C1 segment of cervical spinal cord (tissue), 14 donors: Measurements from ENCODE around the gene TSNAX.
"Not testable (repeated sequence)": the region's sequence is repeated elsewhere in the genome, so short reads cannot be mapped to it uniquely, and the experiment has no call there.

Experiments used
- DNase-seq, 14 donors: peaks; one replicate each; lab custom pipeline; 2025; lab: John Stamatoyannopoulos, UW

Gene TSNAX

DNA sequence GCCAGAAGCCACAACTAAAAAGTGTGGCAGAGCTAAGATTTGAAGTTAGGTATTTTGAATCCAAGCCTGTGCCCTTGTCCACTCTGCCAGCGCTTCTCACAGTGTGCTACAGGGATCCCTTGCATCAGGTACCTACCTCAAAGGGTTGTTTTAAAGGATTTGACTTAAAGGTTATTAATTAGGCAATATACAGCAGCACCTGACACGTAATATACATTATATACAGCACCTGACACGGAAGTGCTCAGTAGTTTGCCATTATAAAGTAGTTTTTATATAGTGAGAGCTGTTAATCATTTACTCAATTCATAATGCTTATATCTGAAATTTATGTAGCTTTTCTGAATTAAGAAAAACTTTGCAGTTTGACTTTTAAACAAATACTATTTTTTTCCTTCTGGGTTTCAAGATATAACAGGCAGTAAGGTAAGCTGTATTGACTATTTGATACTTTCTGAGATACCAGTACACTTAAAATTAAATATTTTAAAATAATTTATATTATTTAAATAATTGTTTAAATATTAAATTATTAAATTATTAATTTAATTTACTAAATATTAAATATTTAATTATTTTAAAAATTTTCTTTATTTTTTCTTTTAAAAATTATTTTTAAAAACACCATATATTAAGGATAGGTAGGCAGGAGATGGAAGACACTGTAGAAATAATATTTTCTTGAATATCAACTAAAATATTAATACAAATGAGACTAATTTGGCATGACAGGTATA lies 33.3 kb downstream of the TSNAX start:
- DNase-seq = no peak

DNA sequence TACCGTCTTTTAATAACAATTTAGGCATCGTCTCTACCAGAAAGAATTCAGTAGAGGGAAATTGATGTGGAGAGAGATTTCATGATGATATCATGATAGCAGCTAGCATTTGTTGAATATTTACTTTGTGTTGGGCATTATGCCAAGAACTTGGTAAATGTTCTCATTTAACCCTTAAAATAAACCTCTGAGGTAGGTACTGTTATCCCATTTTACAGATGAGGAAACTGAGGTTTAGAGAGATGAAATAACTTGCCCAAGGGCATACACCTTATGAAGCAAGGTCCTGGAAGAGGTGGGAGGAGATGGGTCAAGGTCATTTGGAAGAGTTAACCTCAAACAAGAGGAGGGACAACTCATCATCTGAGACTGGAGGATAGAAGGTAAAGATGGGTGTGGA lies 34.8 kb downstream of the TSNAX start:
- DNase-seq = no peak

DNA sequence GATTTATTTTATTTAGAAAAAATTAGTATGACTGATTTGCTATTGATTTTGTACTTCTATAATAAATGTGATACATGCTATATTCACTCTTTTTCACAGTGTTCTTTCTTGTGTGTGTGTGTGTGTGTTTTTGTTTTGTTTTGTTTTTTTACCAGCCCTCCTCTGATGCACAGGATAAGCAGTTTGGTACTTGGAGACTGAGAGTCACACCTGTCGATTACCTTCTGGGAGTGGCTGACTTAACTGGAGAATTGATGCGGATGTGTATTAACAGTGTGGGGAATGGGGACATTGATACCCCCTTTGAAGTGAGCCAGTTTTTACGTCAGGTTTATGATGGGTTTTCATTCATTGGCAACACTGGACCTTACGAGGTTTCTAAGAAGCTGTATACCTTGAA lies 35.9 kb downstream of the TSNAX start:
- no peak for DNase-seq

DNA sequence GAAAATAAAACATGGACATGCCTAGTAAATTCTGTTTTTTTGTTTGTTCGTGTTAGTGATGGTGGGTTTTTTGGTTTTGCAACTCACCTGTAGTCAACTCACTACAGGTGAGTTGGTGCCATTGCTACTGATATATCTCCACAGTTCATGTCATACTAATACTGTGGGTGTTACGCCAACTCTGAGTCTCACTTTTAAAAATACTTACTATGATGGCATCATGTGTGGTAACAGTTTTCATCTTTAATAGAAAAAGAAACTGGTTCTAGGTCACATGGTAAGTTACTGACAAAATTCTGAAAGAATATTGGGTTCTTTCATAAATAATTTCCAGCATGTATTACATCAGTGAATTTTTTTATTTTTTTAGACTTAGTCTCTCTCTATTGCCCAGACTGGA lies 38.0 kb downstream of the TSNAX start:
- DNase-seq = no peak

DNA sequence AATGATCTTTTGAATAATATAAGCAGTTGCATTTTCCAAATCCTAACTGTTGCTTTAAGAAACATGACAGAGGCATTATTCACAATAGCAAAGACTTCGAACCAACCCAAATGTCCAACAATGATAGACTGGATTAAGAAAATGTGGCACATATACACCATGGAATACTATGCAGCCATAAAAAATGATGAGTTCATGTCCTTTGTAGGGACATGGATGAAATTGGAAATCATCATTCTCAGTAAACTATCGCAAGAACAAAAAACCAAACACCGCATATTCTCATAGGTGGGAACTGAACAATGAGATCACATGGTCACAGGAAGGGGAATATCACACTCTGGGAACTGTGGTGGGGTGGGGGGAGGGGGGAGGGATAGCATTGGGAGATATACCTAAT lies 41.8 kb downstream of the TSNAX start:
- not testable (repeated sequence) for DNase-seq

DNA sequence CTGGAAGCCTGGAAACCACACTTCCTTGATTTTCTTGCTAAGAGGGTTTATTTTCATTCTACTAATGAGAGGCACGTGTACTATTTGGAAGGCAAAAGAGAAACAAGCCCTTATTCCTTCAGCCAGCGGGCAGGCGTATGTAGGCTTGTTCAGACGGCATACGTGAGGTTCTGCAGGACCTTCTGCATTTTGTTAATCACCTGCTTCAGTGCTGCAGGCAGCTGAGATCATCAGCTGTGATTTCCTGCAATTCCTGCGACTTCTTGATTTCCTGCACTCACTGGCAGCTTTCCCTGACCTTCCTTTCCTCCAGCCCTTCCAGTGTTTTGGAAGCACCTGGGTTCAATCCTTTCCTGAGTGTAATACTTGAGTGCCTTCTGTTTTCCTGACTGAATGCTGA lies 43.4 kb downstream of the TSNAX start:
- DNase-seq = no peak

DNA sequence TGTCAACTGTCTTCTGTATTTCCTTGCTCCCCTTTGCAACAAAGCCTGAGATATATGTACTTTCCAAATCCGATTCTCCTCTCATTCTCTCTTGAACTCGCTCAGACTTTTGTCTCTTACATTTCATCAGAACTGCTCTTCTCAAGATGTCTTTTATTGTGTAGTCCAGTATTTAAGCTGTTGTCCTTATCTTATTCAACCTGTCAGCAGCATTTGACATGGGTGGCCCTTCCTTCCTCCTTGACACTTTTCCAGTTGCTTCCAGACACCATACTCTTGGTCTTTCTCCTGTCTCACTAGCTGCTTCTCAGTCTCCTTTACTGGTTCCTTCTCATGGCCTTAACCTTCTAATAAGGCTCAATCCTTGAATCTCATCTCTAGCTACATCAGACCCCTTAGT lies 47.0 kb downstream of the TSNAX start:
- no peak for DNase-seq

DNA sequence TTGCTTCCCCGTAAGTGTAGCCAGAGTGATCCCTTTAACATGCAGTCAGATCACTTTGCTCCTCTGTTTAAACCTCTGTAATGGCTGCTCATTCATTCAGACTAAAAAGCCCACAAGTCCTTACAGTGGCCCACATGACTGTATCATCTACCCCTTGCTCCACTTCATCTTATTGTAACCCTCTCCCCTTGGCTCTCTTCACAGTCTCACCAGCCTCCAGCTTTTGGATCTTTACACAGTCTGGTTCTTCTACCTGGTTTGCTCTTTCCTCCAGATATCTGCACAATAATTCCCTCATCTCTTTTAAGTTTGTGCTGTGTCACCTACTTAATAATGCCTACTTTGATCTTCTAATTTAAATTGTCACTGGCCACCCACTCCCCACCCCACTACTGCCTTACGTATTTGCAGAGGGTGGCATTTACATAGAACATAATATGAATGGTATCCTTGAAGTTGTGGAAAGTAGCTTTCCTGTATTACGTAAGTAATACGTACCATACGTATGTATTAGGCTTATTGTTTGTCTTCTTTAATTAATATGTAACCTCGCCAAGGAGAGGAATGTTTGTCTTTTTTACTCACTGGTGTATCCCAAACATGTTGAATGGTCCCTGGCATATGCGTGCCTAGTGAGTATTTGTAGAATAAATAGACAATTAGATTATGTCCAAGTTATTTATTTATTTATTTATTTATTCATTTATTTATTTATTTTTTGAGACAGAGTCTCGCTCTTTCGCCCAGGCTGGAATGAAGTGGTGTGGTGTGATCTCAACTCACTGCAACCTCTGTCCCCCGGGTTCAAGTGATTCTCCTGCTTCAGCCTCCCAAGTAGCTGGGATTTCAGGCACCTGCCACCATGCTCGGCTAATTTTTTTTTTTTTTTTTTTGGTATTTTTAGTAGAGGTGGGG lies 48.6 kb downstream of the TSNAX start:
- DNase-seq = no peak

DNA sequence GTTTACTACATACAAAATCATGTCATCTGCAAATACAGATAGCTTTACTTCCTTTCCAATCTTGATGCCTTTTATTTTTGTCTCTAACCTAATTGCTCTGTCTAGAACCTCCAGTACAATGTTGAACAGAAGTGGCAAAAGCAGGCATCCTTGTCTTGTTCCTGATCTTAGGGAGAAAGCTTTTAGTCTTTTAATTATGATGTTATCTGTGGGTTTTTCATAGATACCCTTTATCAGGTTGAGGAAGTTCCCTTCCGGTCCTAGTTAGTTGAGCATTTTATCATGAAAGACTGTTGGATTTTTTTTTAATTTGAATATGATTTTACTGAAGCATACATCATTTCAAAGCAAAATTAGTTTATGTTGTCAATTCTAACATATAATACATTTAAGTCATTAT lies 52.4 kb downstream of the TSNAX start:
- no peak for DNase-seq

DNA sequence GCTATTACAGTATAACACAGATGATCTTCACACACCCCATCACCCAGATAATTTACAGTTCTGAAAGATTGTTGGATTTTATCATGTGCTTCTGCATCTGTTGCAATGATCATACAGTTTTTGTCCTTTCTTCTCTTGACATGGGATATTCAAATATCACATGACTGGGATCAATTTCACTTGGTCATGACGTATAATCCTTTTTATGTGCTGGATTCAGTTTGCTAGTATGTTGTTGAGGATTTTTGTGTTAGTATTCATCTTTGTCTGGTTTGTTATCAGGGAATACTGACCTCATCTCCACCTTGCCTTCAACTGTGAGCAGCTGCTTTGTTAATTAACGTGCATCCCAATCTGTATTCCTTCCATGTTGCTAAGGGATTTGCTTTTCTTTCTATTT lies 53.4 kb downstream of the TSNAX start:
- no peak for DNase-seq

DNA sequence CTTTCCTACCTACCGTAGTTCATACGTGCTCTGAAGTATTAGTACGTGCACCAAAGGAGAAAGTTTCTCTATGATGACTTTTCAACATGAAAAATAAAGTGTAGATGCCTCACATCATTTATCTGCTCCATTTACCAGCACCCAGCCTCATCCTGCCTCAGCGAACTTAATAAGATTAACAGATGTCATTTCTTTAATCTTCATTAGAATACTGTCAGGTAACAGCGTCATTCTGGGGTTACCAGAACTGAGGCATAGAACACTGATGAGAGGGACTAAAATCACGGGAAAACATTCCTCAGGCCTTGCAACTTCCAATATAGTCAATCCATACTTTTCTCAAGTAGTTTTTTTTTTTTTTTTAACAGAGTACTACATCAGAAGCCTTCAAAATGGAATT lies 54.9 kb downstream of the TSNAX start:
- no peak for DNase-seq

DNA sequence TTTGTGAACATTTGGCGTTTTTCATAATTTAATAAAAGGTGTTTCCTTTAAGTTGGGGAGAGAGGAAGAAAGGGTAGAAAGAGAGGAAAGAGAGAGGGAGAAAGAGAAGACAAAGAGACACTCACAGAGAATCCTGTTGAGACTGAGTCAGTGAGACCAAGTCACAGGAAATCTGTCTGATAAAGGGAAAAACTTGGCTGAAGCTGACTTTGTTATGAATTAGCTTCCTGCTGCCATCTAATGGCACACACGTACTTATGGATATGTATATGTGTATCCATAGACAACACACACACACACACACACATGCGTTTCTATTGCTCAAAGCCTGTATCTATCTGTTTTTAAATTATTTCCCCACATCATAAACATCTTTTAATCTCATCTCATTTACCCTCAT lies 55.6 kb downstream of the TSNAX start:
- DNase-seq = no peak

DNA sequence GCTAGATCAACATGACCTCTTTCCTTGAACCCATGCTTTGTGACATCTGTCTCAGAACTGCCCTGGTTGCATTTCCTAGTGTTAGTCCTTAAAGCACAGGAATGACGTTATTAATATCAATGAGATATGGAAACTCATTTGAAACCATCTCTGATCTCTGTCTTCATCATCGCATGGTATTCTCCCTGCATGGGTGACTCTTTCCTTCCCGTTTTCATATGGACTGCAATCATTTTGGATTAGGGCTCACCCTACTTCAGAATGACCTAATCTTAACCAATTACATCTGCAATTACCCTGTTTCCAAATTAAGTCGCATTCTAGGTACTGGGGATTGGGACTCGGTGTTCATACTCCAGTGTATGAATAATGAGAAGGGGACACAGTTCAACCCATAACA lies 56.5 kb downstream of the TSNAX start:
- DNase-seq = no peak

DNA sequence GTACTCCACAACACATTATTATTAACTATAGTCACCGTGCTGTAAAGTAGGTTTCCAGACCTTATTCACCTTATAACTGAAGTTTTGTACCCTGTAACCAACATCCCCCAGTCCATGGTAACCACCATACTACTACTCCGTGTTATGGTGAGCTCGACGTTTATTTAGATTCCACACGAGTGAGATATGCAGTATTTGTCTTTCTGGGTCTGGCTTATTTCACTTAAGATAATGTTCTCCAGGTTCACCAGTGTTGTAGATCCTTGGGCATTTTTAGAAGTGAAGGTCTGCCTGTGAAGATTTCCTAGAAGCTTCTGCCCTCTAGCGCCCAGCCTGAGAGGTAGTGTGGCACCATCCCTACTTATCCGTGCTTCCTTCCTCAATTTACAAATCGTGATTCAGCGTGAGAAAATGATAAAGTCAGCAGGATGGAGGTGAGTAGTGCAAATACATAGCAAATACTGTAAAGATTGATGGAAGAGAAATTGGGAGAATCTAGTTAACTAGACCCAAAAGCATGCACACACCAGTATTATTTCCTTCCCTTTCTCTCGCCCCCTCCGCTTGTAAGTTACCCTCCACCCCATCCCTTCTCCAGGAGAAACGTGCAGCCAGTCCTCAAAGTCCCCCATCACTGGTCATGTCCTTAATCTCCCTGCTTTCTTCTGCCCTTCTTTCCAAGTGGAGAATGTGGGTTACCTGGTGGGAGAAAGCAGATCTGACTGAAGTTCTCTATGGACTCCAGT lies 62.2 kb downstream of the TSNAX start:
- peak in 3 of 14 donors; percentile 8 to 18 (median 13) for DNase-seq

DNA sequence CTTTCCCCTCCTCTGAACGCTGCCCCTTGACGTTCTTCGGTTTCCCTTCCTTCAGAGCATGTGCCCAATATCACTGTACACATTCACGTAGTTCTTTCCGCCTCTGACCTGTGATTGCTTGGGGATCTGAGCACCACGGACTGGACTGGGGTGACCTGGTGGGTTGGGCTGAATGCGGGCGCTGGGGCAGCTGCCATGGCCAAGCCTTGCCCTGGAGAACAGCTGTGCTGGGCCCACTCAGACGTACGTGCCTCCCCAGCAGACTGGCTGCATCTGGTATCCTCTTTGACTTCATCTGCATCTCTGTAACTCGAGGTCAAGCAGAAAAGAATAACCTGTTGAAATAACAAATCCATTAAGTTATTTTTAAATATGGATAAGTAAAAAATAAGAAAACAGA lies 63.0 kb downstream of the TSNAX start:
- no peak for DNase-seq

DNA sequence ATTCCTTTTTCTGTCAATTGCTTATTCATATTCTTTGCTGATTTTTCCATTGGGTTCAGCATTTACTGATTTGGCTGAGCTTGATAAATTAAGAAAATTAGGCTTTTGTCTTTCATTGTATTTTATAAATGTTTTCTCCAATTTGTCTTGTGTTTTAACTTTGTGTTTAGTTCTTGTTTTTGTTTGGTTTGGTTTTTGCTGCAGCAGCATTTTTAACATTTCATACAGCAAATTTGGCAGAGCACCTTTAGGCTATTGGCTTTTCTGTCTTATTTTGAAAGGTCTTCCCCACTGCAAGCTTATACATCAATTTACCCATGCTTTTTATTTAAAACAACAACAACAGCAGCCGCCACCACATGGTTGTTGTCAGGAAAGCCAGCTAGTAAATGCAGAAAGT lies 64.3 kb downstream of the TSNAX start:
- DNase-seq = no peak

DNA sequence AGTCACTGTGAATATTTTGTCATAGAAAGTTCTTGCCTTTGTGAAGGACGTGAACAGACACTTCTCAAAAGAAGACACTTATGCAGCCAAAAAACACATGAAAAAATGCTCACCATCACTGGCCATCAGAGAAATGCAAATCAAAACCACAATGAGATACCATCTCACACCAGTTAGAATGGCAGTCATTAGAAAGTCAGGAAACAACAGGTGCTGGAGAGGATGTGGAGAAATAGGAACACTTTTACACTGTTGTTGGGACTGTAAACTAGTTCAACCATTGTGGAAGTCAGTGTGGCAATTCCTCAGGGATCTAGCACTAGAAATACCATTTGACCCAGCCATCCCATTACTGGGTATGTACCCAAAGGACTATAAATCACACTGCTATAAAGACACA lies 64.8 kb downstream of the TSNAX start:
- not testable (repeated sequence) for DNase-seq

DNA sequence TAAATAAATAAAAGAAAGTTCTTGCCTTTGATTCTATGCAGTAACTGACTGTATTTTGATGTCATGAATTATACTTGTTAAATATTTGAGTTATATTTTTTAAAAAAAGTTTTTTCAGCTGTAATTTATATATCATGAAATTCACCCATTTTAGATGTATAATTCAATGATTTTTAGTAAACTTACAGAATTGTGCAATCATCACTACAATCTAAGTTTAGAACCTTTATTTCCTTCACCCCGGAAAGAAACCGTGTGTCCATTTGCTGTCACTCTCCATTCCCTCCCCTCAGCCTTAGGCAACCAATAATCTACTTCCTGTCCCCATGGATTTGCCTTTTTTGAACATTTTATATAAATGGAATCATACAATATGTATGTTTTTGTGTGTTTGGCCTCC lies 65.7 kb downstream of the TSNAX start:
- no peak for DNase-seq

DNA sequence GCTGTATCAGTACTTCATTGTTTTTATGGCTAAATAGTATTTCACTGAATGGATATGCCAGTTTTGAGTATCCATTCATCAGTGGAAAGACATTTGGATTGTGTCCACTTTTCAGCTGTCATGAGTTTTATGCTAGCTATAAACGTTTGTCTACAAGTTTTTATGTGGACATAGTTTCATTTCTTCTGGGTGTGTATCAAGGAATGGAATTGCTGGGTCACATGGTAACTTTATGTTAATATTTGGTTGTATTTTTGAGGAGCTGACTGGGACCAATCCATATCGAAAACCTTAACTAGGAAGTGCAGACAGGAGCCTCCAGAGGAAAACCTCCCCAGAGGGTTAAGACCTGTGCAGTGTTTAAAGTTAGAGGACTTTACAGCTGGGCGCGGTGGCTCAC lies 66.3 kb downstream of the TSNAX start:
- no peak for DNase-seq

DNA sequence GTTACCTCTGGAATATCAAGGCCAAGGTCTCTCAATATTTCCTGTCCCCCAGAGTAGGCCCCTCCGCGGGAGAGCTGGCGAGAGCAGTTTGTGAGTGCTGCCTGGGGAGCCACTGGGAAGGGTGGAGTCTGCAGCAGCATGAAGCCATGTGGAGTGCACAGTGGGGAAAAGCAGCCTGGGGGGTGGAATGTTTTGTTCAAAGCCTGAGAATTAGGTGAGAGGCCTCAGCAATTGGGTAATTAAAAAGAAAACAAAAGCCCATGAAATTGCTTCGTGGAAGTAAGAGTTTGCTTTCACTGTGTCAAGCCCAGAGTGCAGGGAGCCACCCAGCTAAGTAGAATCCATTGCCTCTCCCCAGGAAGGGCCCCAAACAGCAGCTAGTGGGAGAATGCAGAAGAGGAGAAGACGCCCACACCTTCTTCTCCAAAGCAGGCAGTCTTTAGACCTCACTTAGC lies 67.9 kb downstream of the TSNAX start:
- no peak for DNase-seq

DNA sequence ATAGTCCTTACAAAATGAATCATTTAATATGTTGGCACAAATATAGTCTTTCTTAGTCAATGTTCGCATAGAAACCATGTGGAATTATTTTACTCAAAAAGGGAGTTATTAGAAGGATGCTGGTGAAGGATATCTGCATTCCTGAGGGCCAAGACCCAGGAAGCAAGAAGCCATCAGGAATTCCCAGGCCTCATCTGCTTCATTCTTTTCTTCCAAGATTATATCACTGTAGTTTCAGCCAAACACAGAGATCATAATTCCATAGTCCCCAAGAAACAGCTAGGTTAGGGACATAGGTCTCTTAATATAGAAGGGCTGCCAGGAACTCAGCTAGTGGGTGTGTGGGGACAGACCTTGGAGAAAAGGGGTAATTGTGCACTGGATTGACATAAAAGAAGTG lies 69.5 kb downstream of the TSNAX start:
- no peak for DNase-seq

DNA sequence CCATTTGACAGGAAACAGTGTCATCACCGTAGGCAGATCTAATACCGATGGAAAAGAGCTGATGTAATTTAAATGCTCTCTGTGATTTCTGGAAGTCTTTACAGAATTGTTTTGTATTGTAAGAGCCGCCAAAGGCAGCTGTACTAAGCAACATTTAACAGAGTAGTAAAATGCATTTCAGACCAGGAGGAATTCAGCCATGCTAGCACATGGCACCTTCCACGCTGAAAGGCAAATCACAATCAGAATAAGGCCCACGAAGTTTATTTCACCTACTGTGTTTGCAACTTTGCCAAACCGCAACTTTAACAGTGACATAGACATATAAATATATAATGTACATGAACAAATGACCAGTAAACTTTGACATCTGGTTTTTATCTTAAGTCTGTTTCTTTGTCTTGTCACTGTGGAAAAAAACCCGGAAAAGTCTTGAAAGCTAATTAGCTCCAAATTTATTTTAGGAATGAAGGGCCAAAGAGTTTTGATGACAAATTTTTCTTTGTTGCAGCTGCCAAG lies 72.0 kb downstream of the TSNAX start:
- no peak for DNase-seq
